SK-N-SH (cell line): ENCODE results near the gene ELN. TPM values are rescaled to one million over a fixed set of nuclear protein-coding genes. Genes with fewer than 3 reads are reported as not detected.

Experiments
- CTCF ChIA-PET: fragments of 300-600, 350-600 bp; formaldehyde crosslinking; extraction: SDS; loops from one replicate; lab custom pipeline; 2021; lab: Yijun Ruan, JAX
- POLR2A ChIA-PET: fragments of 350-600 bp; sonication (Branson Sonifier 250); formaldehyde crosslinking; extraction: SDS; loops from one replicate; lab custom pipeline; 2020; ENCODE audit warnings: antibody characterized with exemption, inconsistent platforms; lab: Yijun Ruan, JAX
- DNase-seq: peaks from one replicate; pipeline ENCODE4 v3.0.0; 2012
- H2AFZ ChIP-seq: fragments of 200-600 bp; sonication (generic); 2 replicates; pipeline ENCODE4 v1.8.1; 2016; ENCODE audit warnings: antibody characterized with exemption, mild to moderate bottlenecking, low read depth
- H3F3A ChIP-seq: fragments of 200-600 bp; sonication (generic); replicated peaks from 2 replicates; pipeline ENCODE3; 2016; ENCODE audit warnings: antibody characterized with exemption, mild to moderate bottlenecking; ENCODE audit not compliant: insufficient read depth
- H3K27ac ChIP-seq, 2 experiments: fragments of 200-500 bp in 1 of 2; fragments of 200-600 bp in 1 of 2; sonication (Bioruptor generic) in 1 of 2; sonication (generic), shearing (Covaris generic) in 1 of 2; 2 replicates each; pipeline versions ENCODE4 v1.5.1 to v1.6.1; 2014 to 2016; ENCODE audit warnings: low read depth in 2 of 2, inconsistent platforms in 1 of 2, low read length in 1 of 2, mild to moderate bottlenecking in 1 of 2, mixed read lengths in 1 of 2
- H3K27me3 ChIP-seq: fragments of 200-600 bp; sonication (generic), shearing (Covaris generic); 2 replicates; pipeline ENCODE4 v1.6.1; 2016; ENCODE audit warnings: mixed run types; ENCODE audit not compliant: insufficient read depth
- H3K36me3 ChIP-seq, 2 experiments: fragments of 200-500 bp in 1 of 2; fragments of 200-600 bp in 1 of 2; sonication (Bioruptor generic) in 1 of 2; sonication (generic) in 1 of 2; replicated peaks in 1 of 2; 2 replicates each; pipeline versions ENCODE3 to v1.5.1; 2014 to 2016; ENCODE audit warnings: low read length in 1 of 2, mild to moderate bottlenecking in 1 of 2; ENCODE audit not compliant: insufficient read depth in 2 of 2, control insufficient read depth in 1 of 2
- H3K4me1 ChIP-seq, 2 experiments: fragments of 200-500 bp in 1 of 2; fragments of 200-600 bp in 1 of 2; sonication (Bioruptor generic) in 1 of 2; sonication (generic), shearing (Covaris generic) in 1 of 2; 2 replicates each; pipeline versions ENCODE4 v1.5.1 to v1.6.1; 2014 to 2016; ENCODE audit warnings: low read depth in 1 of 2, low read length in 1 of 2, mixed run types in 1 of 2; ENCODE audit not compliant: insufficient read depth in 2 of 2, control insufficient read depth in 1 of 2
- H3K4me2 ChIP-seq: fragments of 200-600 bp; sonication (generic), shearing (Covaris generic); 2 replicates; pipeline ENCODE4 v1.6.1; 2017; ENCODE audit warnings: mixed run types
- H3K4me3 ChIP-seq, 2 experiments: fragments of 200-500 bp in 1 of 2; fragments of 200-600 bp in 1 of 2; sonication (Bioruptor generic) in 1 of 2; sonication (generic), shearing (Covaris generic) in 1 of 2; 2 replicates each; pipeline versions ENCODE4 v1.5.1 to v1.8.1; 2014 to 2016; ENCODE audit warnings: low read depth in 2 of 2, inconsistent platforms in 1 of 2, low read length in 1 of 2, mild to moderate bottlenecking in 1 of 2, mixed read lengths in 1 of 2, moderate library complexity in 1 of 2
- H3K79me2 ChIP-seq: fragments of 200-600 bp; sonication (generic); 2 replicates; pipeline ENCODE4 v1.8.1; 2017; ENCODE audit warnings: mild to moderate bottlenecking; ENCODE audit not compliant: insufficient read depth
- H3K9ac ChIP-seq: fragments of 200-600 bp; sonication (generic); 2 replicates; pipeline ENCODE4 v1.6.1; 2017; ENCODE audit warnings: mixed run types
- H3K9me2 ChIP-seq: fragments of 200-600 bp; sonication (generic); 2 replicates; pipeline ENCODE4 v1.6.1; 2017; ENCODE audit warnings: mixed run types
- H3K9me3 ChIP-seq: fragments of 200-600 bp; sonication (generic); 2 replicates; pipeline ENCODE4 v1.6.1; 2017; ENCODE audit warnings: mixed run types, mild to moderate bottlenecking, moderate library complexity
- H4K20me1 ChIP-seq: fragments of 200-600 bp; sonication (generic); 2 replicates; pipeline ENCODE4 v1.6.1; 2017; ENCODE audit warnings: mild to moderate bottlenecking, mixed run types; ENCODE audit not compliant: insufficient read depth
- CHD2 ChIP-seq: fragments of 150-350 bp; IDR thresholded peaks from 2 replicates; pipeline ENCODE4 v1.6.1; 2018; ENCODE audit warnings: low read length; ENCODE audit not compliant: partially characterized antibody
- CTCF ChIP-seq: fragments of 200-600 bp; sonication (generic); IDR thresholded peaks from 2 replicates; pipeline ENCODE4 v1.6.1; 2017; ENCODE audit warnings: antibody characterized with exemption, mild to moderate bottlenecking, moderate library complexity
- EP300 ChIP-seq, 2 experiments: IDR thresholded peaks; 2 replicates each; pipeline versions ENCODE4 v1.4.0 to v1.6.1; 2012; ENCODE audit warnings: borderline replicate concordance in 1 of 2, low read depth in 1 of 2, low read length in 1 of 2
- FOSL2 ChIP-seq: IDR thresholded peaks from 2 replicates; pipeline ENCODE4 v1.4.0; 2012; ENCODE audit warnings: low read depth, mild to moderate bottlenecking, moderate library complexity, borderline replicate concordance
- FOXJ3 ChIP-seq: sonication (generic); formaldehyde crosslinking; IDR thresholded peaks from 2 replicates; pipeline ENCODE4 v1.5.1; 2020; ENCODE audit warnings: mild to moderate bottlenecking, missing genetic modification reagents
- GABPA ChIP-seq: IDR thresholded peaks from 2 replicates; pipeline ENCODE4 v1.4.0; 2012; ENCODE audit warnings: low read depth, mild to moderate bottlenecking
- IRF3 ChIP-seq: fragments of 150-350 bp; IDR thresholded peaks from 2 replicates; pipeline ENCODE4 v1.6.1; 2016; ENCODE audit warnings: mild to moderate bottlenecking, low read depth, low read length
- JUND ChIP-seq: IDR thresholded peaks from 2 replicates; pipeline ENCODE4 v1.4.0; 2012
- MEF2A ChIP-seq: IDR thresholded peaks from 2 replicates; pipeline ENCODE4 v1.4.0; 2012; ENCODE audit warnings: low read depth, borderline replicate concordance
- NFIC ChIP-seq: IDR thresholded peaks from 2 replicates; pipeline ENCODE4 v1.4.0; 2012; ENCODE audit warnings: borderline replicate concordance
- NRF1 ChIP-seq: IDR thresholded peaks from 2 replicates; pipeline ENCODE4 v1.6.1; 2012; ENCODE audit warnings: low read depth, mild to moderate bottlenecking, low read length
- POLR2AphosphoS5 ChIP-seq: IDR thresholded peaks from 2 replicates; pipeline ENCODE4 v1.6.1; 2012; ENCODE audit warnings: low read depth, low read length
- RAD21 ChIP-seq: IDR thresholded peaks from 2 replicates; pipeline ENCODE4 v1.6.1; 2012; ENCODE audit warnings: mild to moderate bottlenecking, low read length
- RXRA ChIP-seq: IDR thresholded peaks from 2 replicates; pipeline ENCODE4 v1.4.0; 2012; ENCODE audit warnings: low read depth, mild to moderate bottlenecking, borderline replicate concordance
- SIN3A ChIP-seq: IDR thresholded peaks from 2 replicates; pipeline ENCODE4 v1.6.1; 2012; ENCODE audit warnings: low read depth, mild to moderate bottlenecking, low read length, moderate library complexity, borderline replicate concordance
- TAF1 ChIP-seq: IDR thresholded peaks from 2 replicates; pipeline ENCODE4 v1.6.1; 2012; ENCODE audit warnings: low read depth, mild to moderate bottlenecking, low read length, moderate library complexity, borderline replicate concordance
- TEAD4 ChIP-seq: IDR thresholded peaks from 2 replicates; pipeline ENCODE4 v1.4.0; 2012; ENCODE audit warnings: mild to moderate bottlenecking, borderline replicate concordance; ENCODE audit not compliant: insufficient read depth
- USF1 ChIP-seq: IDR thresholded peaks from 2 replicates; pipeline ENCODE4 v1.4.0; 2012; ENCODE audit warnings: low read depth, borderline replicate concordance
- USF2 ChIP-seq: fragments of 150-350 bp; IDR thresholded peaks from 2 replicates; pipeline ENCODE4 v1.6.1; 2017; ENCODE audit warnings: antibody characterized with exemption, low read length, low read depth, borderline replicate concordance
- YY1 ChIP-seq: IDR thresholded peaks from 2 replicates; pipeline ENCODE4 v1.4.0; 2012; ENCODE audit warnings: low read depth, mild to moderate bottlenecking
- ZBTB33 ChIP-seq: IDR thresholded peaks from 2 replicates; pipeline ENCODE4 v1.4.0; 2012; ENCODE audit warnings: low read depth, borderline replicate concordance
- WGBS: methylation state at CpG from one replicate; pipeline ENCODE4 v1.1.6; 2017; ENCODE audit warnings: low lambda C conversion rate; 5-methylcytosine and 5-hydroxymethylcytosine counted together
- polyA plus RNA-seq, 3 experiments: library from polyadenylated mRNA; depleted of rRNA; stranded (reverse); fragments of >200 nt; gene quantifications; 2 replicates each; pipeline ENCODE4 v1.2.3, GENCODE V29; 2012

ELN gene
- polyA plus RNA-seq, 1 of the 3 experiments (the other 2 are of a cell fraction), result 12.5 TPM

- 98% methylated on average over 1 of the region's 1 CpG for WGBS
- Histone ChIP-seq H3K9me3 (no peaks in the 10 kb centered on the region), H3K4me2 (no peak overlapping the region), H2AFZ (no peak overlapping the region), H3K9ac (no peak overlapping the region), H3K79me2 (no peaks in the 10 kb centered on the region), H3K4me3 (no peak overlapping the region), H3K4me1 (peaks cover 3 to 10% of the 10 kb centered on the region in 2 experiments; a peak in 3 of 4 replicates)
- no peak for DNase-seq
- CTCF ChIA-PET, result interaction anchor here (1.3 kb wide), 1 partner anchor 9 kb away, joined by 6 read pairs; no protein-coding TSS in a partner anchor
- POLR2A ChIA-PET, result no interaction called here
- no peak for TF ChIP-seq NFIC
- TF ChIP-seq CHD2, result no peak
- TF ChIP-seq USF2, result no peak
- TF ChIP-seq POLR2AphosphoS5, result no peak
- TF ChIP-seq FOXJ3 (CRISPR knock-in tag), result no peak
- TF ChIP-seq SIN3A, result no peak
- no peak for TF ChIP-seq FOSL2
- TF ChIP-seq, all 33 proteins: peak for 0
- H3F3A ChIP-seq, result peaks cover 15% of the 10 kb centered on the region
- no peak overlapping the region for H3K27ac ChIP-seq
- H4K20me1 ChIP-seq, result no peaks in the 10 kb centered on the region
- H3K9me2 ChIP-seq, result no peaks in the 10 kb centered on the region
- H3K27me3 ChIP-seq, result no peaks in the 10 kb centered on the region
- no peaks in the 10 kb centered on the region for H3K36me3 ChIP-seq
Observed at GRCh38 chr7:74074770-74075169, 46.8 kb downstream of the ELN start.

GRCh38 chr7:74078461-74078860, 50.5 kb downstream of the ELN start:
- Histone ChIP-seq H3F3A (peaks cover 19% of the 10 kb centered on the region), H3K9me3 (no peaks in the 10 kb centered on the region), H3K4me3 (no peak overlapping the region), H3K4me1 (peaks cover 10 to 17% of the 10 kb centered on the region in 2 experiments; a peak in 3 of 4 replicates), H3K4me2 (no peak overlapping the region), H3K9ac (no peak overlapping the region), H2AFZ (no peak overlapping the region), H3K9me2 (no peaks in the 10 kb centered on the region), H3K27ac (peak overlapping the region in 1 of 2 experiments; percentile 76; a peak in 2 of 4 replicates), H3K36me3 (no peaks in the 10 kb centered on the region), H3K27me3 (no peaks in the 10 kb centered on the region), H3K79me2 (no peaks in the 10 kb centered on the region), H4K20me1 (no peaks in the 10 kb centered on the region)
- 98% methylated on average over 2 of the region's 2 CpGs for WGBS
- POLR2A ChIA-PET, result interaction anchor here (0.8 kb wide), 1 partner anchor 96 kb away, joined by 4 read pairs; the partner anchor contains the start of gene EIF4H
- no peak for DNase-seq
- CTCF ChIA-PET, result interaction anchor here (1.0 to 2.8 kb wide), 6 partner anchors 11 to 128 kb away, joined by 3 to 18 read pairs (median 4); no protein-coding TSS in a partner anchor
- TF ChIP-seq FOXJ3 (CRISPR knock-in tag), result no peak
- no peak for TF ChIP-seq NRF1
- TF ChIP-seq CTCF, result no peak
- TF ChIP-seq RXRA, result no peak
- TF ChIP-seq POLR2AphosphoS5, result no peak
- no peak for TF ChIP-seq YY1
- TF ChIP-seq ZBTB33, result no peak
- no peak for TF ChIP-seq CHD2
- no peak for TF ChIP-seq TEAD4
- TF ChIP-seq JUND, result no peak
- TF ChIP-seq GABPA, result no peak
- TF ChIP-seq IRF3, result no peak
- no peak for TF ChIP-seq NFIC
- TF ChIP-seq USF1, result no peak
- no peak for TF ChIP-seq SIN3A
- TF ChIP-seq MEF2A, result no peak
- no peak for TF ChIP-seq RAD21
- TF ChIP-seq TAF1, result no peak
- TF ChIP-seq EP300 (IDR thresholded peaks at IDR 0.05; ENCODE audit: borderline replicate concordance in 1 of 2, low read depth in 1 of 2, low read length in 1 of 2), result no peak
